SKM-1 (cell line): ENCODE measurements around the gene AHR.

Experiments
- DNase-seq: peaks from one replicate; lab custom pipeline; 2025; ENCODE audit not compliant: unreplicated experiment; lab: John Stamatoyannopoulos, UW

Gene AHR

GRCh38 chr7:17298102-17298839 lies at the start of gene AHR:
TSS of gene AHR (plus strand) at chr7:17298652. CDS start at chr7:17299265, 613 bp downstream.
- peak; percentile 49 for DNase-seq

- no peak for DNase-seq
Measured at GRCh38 chr7:17253885-17254284, 44.6 kb upstream of the AHR start.

GRCh38 chr7:17255926-17256325 lies 42.5 kb upstream of the AHR start:
- no peak for DNase-seq

- DNase-seq: no peak
Measured at GRCh38 chr7:17256375-17256774, 42.1 kb upstream of the AHR start.

GRCh38 chr7:17266565-17266964 lies 31.9 kb upstream of the AHR start:
- DNase-seq: no peak

- DNase-seq: no peak
Measured at GRCh38 chr7:17269341-17270221, 28.9 kb upstream of the AHR start.

- no peak for DNase-seq
Measured at GRCh38 chr7:17274551-17275245, 23.8 kb upstream of the AHR start.

- no peak for DNase-seq
Measured at GRCh38 chr7:17275749-17276671, 22.4 kb upstream of the AHR start.

- no peak for DNase-seq
Measured at GRCh38 chr7:17279061-17279460, 19.4 kb upstream of the AHR start.

GRCh38 chr7:17289074-17289645 lies 9.3 kb upstream of the AHR start:
- no peak for DNase-seq

GRCh38 chr7:17292843-17293242 lies 5.6 kb upstream of the AHR start:
- no peak for DNase-seq

GRCh38 chr7:17293481-17293880 lies 5.0 kb upstream of the AHR start:
- DNase-seq: no peak

- DNase-seq: no peak
Measured at GRCh38 chr7:17297243-17297642, 1.2 kb upstream of the AHR start.

GRCh38 chr7:17298840-17299482 lies 509 bp downstream of the AHR start:
- DNase-seq: no peak

- no peak for DNase-seq
Measured at GRCh38 chr7:17299483-17299991, 1.1 kb downstream of the AHR start.

- no peak for DNase-seq
Measured at GRCh38 chr7:17300012-17300411, 1.6 kb downstream of the AHR start.

GRCh38 chr7:17300437-17300836 lies 2.0 kb downstream of the AHR start:
- DNase-seq: no peak

- DNase-seq: peak; percentile 18
Measured at GRCh38 chr7:17301471-17302456, 3.3 kb downstream of the AHR start.
